ENCODE data around the gene SPATA31A5. TPM values are rescaled to one million over a fixed set of nuclear protein-coding genes. Genes with fewer than 3 reads are reported as not detected.
"Not testable (repeated sequence)": the region's sequence is repeated elsewhere in the genome, so short reads cannot be mapped to it uniquely, and the experiment has no call there.

Gene SPATA31A5
- total RNA-seq: not detected

DNA sequence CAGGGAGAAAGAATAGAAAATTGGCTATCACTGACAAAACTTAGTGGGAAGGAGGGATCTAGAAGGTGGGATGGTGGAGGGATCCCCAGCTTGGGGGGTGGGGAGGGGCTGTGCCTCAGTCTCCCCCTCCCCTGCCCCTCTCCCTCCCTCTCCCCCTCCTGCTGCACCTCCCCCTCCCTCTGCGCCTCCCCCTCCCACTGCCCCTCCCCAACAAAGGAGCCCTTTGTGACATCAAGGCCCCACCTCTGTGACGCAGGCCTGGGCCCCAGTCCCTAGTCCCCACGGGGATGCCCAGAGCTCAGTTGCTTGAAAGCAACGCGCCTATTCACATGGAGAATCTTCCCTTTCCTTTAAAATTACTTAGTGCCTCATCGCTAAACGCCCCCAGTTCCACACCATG lies at the start of gene SPATA31A5:
Gene SPATA31A5, plus strand, starts transcription at position 301 of the 400 bp plus-strand sequence. Its CDS starts 29 bp downstream, at position 330.
- H3K27ac Mint-ChIP-seq: not testable (repeated sequence)

DNA sequence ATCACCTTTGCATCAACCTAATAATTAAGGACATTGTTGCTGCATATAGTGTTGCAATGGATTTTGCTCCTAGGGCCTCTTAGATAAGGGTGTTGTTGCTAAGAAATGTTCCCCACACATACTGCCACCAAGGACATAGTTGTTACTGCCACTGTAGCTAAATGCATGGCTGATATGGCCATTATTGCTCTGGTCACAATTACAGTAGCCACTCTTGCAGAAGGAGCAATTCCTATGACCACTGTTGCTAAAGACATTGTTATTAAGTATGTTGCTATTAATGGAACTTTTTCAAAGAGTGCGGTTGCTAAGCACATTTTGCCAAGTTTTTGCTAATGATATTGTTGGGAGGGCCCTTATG lies 48.8 kb downstream of the SPATA31A5 start:
- H3K36me3 Mint-ChIP-seq (ENCODE audit: low read depth); POLR2A ChIA-PET; H3K27me3 Mint-ChIP-seq; H3K4me1 Mint-ChIP-seq (ENCODE audit: low read depth); H3K4me3 Mint-ChIP-seq; H3K9me3 Mint-ChIP-seq; ATAC-seq; CTCF ChIA-PET; DNase-seq; intact Hi-C loops (cut with micrococcal nuclease); H3K27ac Mint-ChIP-seq: not testable (repeated sequence)

More for the DNA sequence above, at the start of gene SPATA31A5:
- DNase-seq; intact Hi-C loops (cut with micrococcal nuclease); CTCF ChIA-PET; POLR2A ChIA-PET; ATAC-seq; H3K36me3 Mint-ChIP-seq (ENCODE audit: low read depth); H3K4me1 Mint-ChIP-seq (ENCODE audit: low read depth); H3K27me3 Mint-ChIP-seq; H3K4me3 Mint-ChIP-seq; H3K9me3 Mint-ChIP-seq: not testable (repeated sequence)

DNA sequence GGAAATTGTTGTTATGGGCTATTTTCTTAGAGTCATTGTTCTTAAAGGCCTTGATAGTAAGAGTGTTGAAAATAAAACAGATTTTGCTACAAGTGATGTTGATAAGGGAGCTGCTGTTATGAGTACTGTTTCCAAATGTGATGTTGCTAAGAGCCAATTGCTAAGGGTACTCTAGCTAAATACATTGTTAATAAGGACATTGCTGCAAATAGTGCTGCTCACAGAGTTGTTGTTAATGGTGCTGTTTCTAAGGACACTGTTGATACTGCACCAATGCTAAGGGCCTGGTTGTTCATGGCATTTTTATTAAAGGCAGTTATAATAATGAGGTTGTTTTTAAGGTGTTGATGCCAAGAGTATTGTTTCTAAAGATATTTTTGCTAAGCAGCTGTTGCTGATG lies 52.2 kb downstream of the SPATA31A5 start:
- ATAC-seq; H3K4me1 Mint-ChIP-seq (ENCODE audit: low read depth); DNase-seq; POLR2A ChIA-PET; CTCF ChIA-PET; H3K36me3 Mint-ChIP-seq (ENCODE audit: low read depth); intact Hi-C loops (cut with micrococcal nuclease); H3K27ac Mint-ChIP-seq; H3K9me3 Mint-ChIP-seq; H3K27me3 Mint-ChIP-seq; H3K4me3 Mint-ChIP-seq: not testable (repeated sequence)

Data from activated CD8-positive, alpha-beta T cell treated with anti-CD3 and anti-CD28 coated beads for 36 hours (primary cell).